Activated CD4-positive, alpha-beta T cell treated with anti-CD3 and anti-CD28 coated beads, Interleukin-2, amount 50 U/mL, for 4 hours (primary cell): ENCODE results near the gene GZMH.
"Not testable (repeated sequence)": the region's sequence is repeated elsewhere in the genome, so short reads cannot be mapped to it uniquely, and the experiment has no call there.

ENCODE experiments used
- DNase-seq, 2 experiments: peaks; one replicate each; pipeline ENCODE4 v3.0.0-alpha.2; 2020

GZMH gene, protein sequence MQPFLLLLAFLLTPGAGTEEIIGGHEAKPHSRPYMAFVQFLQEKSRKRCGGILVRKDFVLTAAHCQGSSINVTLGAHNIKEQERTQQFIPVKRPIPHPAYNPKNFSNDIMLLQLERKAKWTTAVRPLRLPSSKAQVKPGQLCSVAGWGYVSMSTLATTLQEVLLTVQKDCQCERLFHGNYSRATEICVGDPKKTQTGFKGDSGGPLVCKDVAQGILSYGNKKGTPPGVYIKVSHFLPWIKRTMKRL

DNA sequence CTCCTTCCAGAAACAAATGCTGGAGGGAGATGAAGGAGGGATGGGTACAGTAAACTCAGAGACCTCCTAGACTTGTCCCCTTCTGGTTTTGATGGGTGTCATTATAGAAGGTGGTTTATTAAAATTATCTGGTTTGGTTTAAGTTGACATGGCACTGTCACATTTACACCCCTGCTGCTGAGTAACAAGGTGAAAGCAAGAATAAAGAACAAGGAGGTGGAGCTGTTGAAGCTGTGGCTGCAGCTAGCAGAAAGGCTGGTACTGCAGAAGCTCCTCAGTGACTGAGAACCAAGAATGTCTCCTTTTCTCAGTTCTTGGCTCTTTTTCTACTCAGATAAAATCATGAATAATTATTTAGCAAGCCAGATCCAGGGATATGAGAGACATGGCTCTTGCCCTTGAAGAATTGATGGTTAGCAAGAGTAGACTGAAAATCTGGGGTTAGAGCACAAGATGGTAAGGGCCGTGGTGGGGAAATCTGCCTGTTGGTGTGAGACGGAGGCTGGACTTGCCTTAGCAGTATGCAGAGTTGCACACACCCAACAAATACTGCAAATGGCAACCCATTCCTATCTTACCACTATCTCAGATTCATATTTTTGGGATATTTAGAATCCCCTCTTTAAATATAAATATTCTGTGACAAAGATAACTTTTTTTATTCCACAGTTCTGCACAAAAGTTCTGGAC lies at the start of gene GZMH:
TSS of gene GZMH (minus strand) at position 31 of the 690 bp plus-strand sequence. CDS start 72 bp downstream, outside the sequence.
- no peak for DNase-seq

DNA sequence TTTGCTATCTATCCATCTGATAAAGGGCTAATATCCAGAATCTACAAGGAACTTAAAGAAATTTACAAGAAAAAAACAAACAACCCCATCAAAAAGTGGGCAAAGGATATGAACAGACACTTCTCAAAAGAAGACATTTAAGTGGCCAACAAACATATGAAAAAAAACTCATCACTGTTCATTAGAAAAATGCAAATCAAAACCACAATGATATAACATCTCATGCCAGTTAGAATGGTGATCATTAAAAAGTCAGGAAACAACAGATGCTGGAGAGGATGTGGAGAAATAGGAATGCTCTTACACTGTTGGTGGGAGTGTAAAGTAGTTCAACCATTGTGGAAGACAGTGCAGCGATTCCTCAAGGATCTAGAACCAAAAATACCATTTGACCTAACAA lies 38.9 kb upstream of the GZMH start:
- not testable (repeated sequence) for DNase-seq

DNA sequence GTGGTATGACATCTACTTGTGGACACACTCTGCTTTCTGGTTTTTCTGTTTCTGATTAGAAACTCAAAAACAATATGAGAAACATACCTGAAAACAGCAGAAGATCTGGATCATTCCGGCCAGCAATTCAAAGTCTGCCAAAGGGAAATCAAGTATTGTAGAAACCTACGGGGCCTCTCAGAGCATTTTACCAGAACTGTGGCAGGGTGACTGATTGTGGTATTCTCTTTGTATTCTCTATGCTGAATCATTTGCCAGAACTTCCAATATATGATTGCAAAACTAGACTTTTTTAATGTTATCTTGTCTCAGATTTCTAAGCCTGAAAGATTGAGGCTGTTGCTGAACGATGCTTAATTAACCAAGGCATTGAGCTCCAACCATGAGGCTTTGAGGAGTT lies 30.4 kb upstream of the GZMH start:
- DNase-seq: no peak

DNA sequence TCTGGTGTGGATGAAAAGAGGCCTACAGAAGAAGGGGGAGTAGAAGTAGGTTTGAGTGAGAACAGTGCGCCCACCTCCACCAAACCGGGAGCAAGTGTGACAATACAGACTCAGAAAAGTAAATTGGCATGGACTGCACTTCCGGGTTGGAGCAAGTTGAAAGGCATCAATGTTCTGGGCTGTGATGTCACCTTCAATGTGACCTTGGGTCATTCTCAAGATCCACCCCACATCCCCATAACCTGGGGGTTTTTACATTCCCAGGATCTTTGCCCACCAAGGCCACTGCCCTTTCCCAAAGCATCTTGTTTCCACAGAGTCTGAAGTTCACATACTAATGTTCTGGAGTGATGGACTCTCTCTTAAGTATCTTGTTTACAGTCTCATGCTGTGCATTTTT lies 29.8 kb upstream of the GZMH start:
- no peak for DNase-seq

DNA sequence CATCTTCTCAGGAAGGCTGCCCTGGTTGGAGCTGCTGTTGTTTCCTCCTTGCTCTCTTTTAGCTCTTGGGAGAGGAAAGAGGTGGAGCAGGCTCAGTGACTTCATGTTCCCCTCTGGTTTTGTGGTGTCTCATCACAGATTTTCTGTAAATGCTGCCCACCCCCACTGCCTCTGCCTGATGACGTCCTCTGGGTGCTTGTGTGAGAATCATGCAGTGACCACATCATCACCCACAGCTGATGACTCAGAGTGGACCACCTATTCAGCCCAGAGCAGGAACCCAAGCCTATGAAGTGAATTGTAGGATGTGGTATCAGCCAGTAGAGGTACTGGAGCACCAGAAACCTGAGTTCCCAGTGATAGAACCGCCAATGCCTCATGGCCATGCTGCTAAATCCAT lies 24.7 kb upstream of the GZMH start, which contains the start of gene GZMB:
TSS of gene GZMB (minus strand) at position 33 of the 400 bp plus-strand sequence. CDS start at position 3, 30 bp downstream.
- DNase-seq: peak; percentile 22 to 32

DNA sequence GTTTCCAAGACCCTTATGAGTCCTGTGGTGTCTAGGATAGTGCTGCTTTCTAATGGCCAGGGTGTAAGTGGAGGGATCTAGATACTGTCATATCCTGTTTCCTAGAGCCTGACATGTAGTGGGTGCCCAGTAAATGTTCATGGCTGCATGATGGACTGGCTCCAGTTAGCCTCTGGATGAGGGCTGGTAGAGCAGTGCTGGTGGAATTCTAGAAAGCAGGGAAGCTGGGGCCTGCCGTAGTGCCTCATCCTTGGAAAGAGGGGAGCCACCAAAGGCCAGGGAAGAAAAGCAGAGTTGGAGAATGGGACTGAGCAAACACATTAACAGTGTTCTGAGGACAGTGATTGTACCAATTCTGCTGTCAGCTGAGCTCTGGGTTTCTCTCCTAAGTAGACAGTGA lies 23.9 kb upstream of the GZMH start:
- no peak for DNase-seq

DNA sequence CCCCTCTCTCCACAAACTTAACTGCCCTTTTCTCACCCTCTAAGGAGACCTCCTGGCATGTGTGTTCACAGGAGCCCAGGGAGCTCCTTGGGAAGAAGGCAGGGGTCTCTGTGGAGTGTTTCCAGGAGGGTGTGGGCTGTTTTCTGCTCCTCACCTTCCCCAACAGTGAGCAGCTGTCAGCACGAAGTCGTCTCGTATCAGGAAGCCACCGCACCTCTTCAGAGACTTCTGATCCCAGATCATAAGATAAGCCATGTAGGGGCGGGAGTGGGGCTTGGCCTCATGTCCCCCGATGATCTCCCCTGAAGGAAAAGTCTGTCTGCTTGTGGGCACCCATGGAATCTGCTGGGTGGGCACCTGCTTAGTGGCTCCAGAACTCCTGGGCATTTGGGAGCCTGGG lies 23.3 kb upstream of the GZMH start:
- DNase-seq: no peak

DNA sequence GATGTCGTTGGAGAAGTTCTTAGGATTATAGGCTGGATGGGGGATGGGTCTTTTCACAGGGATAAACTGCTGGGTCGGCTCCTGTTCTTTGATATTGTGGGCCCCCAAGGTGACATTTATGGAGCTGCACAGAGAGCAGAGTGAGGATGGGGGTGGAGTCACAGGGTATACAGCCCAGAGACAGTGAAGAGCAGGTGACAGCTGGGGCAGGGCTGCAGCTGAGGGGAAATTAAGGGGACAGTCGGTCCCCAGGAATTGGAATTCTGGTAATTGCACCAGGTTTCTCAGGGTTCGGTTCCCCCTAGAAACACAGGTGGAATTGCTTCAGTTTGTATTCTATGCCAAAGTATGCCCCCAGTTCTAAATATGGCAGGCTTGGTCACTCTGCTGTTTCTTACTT lies 22.9 kb upstream of the GZMH start:
- DNase-seq: no peak

DNA sequence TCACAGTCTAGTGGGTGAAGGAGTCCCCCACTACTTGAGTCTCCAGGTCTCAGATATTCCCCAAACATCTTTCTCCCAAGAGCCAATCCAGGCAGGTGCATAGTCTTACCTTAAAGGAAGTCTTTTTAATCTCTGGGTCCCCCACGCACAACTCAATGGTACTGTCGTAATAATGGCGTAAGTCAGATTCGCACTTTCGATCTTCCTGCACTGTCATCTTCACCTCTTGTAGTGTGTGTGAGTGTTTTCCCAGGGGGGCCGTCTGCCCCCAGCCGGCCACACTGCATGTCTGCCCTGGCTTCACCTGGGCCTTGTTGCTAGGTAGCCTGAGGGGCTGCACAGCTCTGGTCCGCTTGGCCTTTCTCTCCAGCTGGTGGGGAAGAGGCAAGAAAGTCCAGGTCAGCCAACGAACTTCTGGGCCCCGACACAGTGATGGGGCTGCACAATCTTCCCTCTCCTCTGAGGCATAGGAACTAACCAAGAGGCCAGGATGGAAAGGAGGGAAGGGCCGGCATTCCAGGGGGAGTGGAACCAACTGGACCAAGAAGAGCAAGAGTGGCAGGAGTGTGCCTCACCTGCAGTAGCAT lies 22.4 kb upstream of the GZMH start:
- DNase-seq: no peak

DNA sequence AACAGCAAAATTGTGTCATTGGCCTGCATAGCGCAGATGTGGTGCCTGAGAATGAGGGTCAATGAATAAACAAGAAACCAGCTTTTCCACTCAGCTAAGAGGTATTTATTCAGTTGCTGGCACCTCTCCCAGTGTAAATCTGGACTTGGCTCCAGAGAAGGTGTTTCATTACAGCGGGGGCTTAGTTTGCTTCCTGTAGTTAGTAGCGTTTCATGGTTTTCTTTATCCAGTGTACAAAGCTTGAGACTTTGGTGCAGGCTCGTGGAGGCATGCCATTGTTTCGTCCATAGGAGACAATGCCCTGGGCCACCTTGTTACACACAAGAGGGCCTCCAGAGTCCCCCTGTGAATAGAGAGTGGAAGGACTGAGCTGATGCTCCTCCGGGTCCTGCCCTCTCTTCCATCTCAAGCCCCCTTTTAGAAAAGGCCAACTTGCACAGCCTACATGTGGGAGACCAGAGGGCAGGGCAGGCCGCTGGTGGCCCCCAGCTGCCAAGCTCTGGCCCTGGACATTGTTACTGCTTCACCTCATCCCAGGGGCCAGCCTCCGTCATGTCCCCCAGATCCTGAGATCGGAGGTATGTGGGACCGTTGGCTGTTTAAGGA lies 21.5 kb upstream of the GZMH start:
- no peak for DNase-seq

DNA sequence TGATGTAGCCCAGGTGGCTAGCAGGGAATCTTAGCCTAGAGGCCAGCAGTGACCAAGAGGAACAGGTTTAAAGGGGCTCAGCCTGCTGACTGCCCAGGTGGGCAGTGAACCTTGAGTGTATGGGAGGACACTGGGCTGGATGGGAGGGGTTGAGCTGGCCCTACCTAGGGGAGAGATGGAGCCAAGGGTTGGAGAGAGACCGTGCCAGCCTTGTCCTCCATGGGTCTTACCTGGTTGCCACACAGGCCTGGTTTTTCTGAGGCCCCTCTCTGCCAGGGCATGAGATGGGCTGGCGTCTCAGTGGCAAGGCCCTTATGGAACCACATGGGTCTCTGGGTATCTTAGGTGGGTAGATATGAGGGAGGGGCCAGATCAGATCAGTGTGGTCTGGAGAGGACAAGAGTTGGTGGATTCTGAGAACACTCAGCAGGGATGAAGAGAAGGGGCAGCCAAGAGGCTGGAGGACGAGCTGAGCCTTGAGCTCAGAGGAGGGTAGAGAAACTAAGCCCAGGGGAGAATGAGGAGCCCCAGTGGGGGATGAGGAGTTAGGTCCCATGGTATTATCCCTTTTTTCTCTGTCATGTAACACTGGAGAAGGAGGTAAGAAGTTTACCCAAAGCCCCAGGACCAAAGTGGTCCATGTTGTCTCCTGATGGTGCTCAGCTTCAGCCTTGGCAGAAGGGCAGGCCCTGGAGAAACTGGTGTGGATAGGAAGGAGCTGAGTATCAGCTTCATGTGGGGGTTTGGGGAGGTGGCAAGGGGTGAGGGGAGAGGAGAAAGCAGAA lies 20.8 kb upstream of the GZMH start:
- DNase-seq: no peak

DNA sequence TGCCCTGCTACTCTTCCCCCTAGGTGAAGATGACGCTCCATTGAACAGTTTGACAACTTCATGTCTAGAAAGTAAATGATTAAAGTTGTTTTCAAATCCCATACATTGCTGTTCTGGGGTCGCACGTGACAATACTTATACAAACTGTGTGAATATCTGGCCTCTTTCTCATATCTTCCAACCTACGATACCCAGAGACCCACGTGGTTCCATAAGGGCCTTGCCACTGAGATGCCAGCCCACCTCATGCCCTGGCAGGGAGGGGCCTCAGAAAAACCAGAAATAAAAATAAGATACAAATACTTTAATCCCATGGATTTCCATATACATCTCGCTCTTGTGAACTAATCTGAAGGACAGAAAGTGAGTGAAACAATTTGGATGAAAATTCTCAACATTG lies 20.0 kb upstream of the GZMH start:
- DNase-seq: no peak

DNA sequence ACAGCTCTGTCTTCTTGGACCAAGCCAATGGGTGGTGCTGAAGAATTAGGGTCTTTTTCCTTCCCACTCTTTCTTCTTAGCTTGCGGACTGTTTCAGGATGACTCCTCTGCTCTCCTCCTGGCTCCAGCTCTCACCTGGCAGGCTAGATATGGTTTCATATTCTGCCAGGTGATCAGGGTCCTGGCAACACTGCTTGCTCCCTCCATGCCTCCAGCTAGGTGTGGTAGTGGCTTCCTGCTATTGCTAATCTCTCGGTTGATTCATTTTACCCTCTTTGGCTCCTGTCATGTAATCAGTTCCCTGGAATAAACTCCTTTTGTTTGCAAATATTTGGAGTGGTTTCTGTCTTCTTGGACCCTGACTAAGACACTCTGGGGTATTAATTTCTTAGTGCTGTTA lies 4.3 kb upstream of the GZMH start:
- no peak for DNase-seq

DNA sequence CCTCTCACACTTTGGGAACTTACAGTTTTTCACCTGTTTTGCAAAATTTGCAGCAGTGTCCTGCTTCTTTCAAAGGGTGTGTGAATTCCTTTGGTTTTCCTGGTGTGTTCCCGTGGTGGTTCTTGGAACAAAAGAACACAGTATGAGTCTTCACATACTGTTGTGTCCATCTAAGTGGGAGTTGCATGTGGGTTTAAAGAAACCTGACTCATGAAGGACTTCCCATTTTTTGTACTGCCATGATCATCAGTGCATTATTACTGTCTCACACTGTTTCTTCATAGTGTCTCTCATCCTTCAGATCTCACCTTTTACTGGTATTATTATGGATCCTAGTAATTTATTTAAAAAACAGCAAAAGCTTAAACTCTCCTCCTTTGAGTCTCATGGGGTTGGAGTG lies 3.8 kb upstream of the GZMH start:
- DNase-seq: no peak

DNA sequence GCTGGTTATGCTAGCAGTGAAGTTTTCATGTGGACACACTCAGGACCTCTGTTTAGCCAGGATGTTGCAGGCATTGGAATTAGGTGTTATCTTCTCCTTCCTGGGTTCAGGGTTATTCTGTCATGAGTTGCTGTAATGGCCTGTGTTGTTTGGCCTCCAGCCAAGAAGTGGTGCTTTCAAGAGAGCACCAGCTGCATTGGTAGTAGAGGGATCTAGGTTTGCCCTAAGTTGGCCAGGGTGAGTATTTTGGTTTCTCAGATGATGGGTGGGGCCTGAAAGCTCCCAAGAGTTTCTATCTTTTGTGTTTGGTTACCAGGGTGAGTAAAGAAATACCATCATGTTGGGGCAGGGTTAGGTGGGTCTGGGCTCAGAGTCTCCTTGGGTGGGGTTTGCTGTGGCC lies 2.7 kb upstream of the GZMH start:
- DNase-seq: no peak

DNA sequence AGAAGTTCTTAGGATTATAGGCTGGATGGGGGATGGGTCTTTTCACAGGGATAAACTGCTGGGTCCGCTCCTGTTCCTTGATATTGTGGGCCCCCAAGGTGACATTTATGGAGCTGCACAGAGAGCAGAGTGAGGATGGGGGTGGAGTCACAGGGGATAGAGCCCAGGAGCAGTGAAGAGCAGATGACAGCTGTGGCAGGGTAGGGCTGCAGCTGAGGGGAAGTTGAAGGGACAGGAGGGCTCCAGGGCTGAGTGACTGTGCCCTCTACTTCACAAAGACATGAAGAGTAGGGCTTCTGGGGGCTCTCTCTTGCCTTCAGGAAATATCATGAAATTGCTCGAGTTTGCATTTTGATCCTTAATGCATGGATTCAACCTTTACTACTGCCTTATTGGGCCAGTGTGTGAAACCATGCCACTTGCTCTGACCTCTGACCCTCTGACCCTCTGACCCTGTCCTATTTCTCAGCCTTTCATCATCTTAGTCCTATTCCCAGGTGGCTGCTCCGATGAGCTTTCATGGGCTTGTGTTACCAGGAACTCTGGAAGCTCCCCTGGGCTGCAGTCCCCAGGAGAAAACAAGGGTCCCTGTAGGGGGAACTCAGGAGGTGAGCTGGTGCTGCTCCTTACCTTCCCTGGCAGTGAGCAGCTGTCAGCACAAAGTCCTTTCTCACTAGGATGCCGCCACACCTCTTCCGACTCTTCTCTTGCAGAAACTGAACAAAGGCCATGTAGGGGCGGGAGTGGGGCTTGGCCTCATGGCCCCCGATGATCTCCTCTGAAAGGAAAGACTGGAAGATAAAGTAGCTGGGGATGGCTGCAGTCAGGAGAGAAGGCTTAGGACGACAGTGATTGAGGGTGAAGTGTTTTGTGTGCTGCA lies 1.6 kb downstream of the GZMH start:
- DNase-seq: no peak

DNA sequence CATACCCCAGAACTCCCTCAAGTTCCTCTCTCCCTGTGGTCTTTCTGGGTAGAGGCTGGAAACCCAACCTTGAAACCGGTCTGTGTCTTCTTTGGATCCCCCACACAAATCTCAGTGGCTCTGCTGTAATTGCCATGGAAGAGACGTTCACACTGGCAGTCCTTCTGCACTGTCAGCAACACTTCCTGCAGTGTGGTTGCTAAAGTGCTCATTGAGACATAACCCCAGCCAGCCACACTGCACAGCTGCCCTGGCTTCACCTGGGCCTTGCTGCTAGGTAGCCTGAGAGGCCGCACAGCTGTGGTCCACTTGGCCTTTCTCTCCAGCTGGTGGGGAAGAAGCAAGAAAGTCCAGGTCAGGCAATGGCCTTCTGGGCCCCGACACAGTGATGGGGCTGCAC lies 2.4 kb downstream of the GZMH start:
- no peak for DNase-seq

DNA sequence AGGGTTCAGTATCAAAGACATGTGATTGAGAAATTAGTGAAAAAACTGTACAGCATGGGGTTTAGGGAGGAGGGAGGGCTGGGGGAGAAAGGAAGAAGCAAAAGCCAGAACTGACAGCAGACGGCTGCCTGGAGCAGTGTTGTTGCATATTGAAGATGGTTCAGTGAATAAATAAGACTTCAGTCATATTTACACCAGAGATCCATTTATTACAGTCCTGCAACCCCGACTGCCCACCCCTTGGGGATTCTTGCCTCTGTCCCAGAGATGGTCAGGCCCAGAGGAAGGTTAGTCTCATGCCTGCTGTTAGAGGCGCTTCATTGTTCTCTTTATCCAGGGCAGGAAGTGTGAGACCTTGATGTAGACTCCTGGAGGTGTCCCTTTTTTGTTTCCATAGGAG lies 3.2 kb downstream of the GZMH start:
- no peak for DNase-seq

DNA sequence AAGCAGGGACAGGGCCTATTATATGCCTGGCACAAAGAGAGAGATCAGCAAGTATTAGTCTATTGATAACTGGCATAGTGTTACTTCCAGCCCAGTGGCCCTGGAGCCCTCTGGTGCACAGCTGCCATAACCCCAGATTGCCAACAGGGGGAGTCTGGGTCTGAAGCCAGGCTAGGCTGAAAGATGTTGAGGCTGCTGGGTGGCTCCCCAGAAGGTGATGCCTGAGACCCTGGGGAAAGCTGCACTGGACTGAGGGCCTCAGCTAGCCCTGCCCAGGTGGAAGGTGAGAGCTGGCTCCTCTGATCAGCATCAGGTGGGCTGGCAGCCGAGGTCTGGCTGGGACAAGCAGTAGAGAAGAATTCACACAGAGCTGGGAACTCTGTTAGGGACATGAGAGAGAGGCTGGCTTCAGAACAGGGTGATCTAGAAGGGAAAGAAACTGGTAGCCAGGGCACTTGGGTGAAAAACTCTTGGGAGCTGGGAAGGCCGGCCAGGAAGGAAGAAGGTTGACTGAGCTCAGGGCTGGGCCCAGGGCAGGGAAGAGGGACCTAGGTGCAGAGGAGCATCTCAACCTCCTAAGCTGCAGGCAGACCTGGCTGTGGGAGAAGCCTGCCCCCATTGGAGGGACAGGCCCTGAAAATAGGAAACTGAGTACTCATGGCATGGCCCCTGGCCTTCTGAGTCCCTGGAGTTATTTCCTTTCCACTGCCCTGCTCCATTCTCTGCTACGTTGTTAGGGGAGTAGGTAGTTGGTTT lies 3.9 kb downstream of the GZMH start:
- peak; percentile 59 to 65 for DNase-seq

DNA sequence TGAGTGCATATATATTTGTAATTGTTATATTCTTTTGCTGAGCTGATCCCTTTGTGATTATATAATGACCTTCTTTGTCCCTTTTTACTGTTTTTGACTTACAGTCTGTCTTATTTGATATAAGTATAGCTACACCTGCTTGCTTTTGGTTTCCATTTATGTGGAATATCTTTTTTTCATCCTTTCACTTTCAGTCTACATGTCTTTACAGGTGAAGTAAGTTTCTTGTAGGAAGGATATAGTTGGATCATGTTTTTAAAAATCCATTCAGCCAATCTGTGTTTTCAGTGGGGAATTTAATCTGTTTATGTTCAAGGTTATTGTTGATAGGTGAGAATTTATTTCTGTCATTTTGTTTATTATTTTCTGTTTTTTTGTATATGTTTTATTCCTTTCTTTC lies 12.1 kb downstream of the GZMH start:
- no peak for DNase-seq

DNA sequence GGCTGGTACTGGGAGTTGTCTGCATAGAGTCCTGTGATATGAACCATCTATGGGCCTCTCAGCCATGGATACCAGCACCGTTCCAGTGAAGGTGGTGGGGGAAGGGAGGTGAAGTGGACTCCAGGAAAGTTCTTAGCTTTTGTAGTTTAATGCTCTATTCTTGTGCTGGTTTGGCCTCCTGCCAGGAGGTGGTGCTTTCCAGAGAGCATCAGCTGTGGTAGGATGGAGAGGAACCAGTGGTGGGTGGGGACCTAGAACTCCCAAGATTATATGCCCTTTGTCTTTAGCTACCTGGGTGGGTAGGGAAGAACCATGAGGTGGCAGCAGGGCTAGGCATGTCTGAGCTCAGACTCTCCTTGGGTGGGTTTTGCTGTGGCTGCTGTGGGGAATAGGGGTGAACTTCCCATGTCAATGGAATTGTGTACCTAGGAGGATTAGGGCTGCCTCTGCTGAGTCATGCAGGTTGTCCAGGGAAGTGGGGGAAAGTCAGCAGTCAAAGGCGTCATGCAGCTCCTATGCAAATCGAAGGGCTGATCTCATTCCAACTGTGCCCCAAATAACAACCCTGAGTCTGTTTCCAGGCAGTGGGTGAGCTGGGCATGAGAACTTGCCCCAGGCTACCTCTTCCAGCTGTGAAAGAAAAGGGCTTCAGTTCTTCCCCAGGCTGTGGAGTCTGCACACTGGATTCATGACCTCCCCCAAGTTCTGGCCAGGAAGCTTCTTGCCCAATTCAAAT lies 14.2 kb downstream of the GZMH start:
- no peak for DNase-seq
